Tibial nerve (tissue), 4 donors: ENCODE results near the gene KRTAP4-6. TPM values are rescaled to one million over a fixed set of nuclear protein-coding genes. Genes with fewer than 3 reads are reported as not detected.
"Not testable (repeated sequence)": the region's sequence is repeated elsewhere in the genome, so short reads cannot be mapped to it uniquely, and the experiment has no call there.

ENCODE experiments used
- DNase-seq, 2 donors: peaks; one replicate each; pipeline ENCODE4 v3.0.0-alpha.2; 2019; ENCODE audit warnings: low spot score in 2 of 2
- H3K27ac ChIP-seq, 4 donors: fragments of 200-600 bp; sonication (generic) in 3 of 4; one replicate each; pipeline ENCODE4 v1.5.1; 2017 to 2019; ENCODE audit warnings: mild to moderate bottlenecking in 1 of 4
- H3K27me3 ChIP-seq, 2 donors: fragments of 200-600 bp; sonication (generic) in 1 of 2; one replicate each; pipeline versions ENCODE4 v1.5.1 to v1.6.0; 2017 to 2019
- H3K36me3 ChIP-seq, 3 donors: fragments of 200-600 bp; sonication (generic); one replicate each; pipeline ENCODE4 v1.5.1; 2018 to 2019
- H3K4me1 ChIP-seq, 4 donors: fragments of 200-600 bp; sonication (generic) in 3 of 4; one replicate each; pipeline ENCODE4 v1.5.1; 2017 to 2019
- H3K4me3 ChIP-seq, 4 donors: fragments of 200-600 bp; sonication (generic) in 3 of 4; one replicate each; pipeline ENCODE4 v1.5.1; 2017 to 2019; ENCODE audit warnings: mild to moderate bottlenecking in 1 of 4, moderate library complexity in 1 of 4
- H3K9me3 ChIP-seq, 4 donors: fragments of 200-600 bp; sonication (generic) in 3 of 4; one replicate each; pipeline ENCODE4 v1.5.1; 2017 to 2019
- CTCF ChIP-seq, 5 experiments: fragments of 200-600 bp in 3 of 5; fragments of 450-650 bp in 2 of 5; sonication (generic) in 3 of 5; IDR thresholded peaks; one replicate each; pipeline ENCODE4 v1.5.1; 2016 to 2019; ENCODE audit warnings: antibody characterized with exemption in 5 of 5, mild to moderate bottlenecking in 3 of 5, moderate library complexity in 2 of 5
- EP300 ChIP-seq, 2 donors: sonication (generic); formaldehyde crosslinking; IDR thresholded peaks; one replicate each; pipeline ENCODE4 v1.6.1; 2017; ENCODE audit warnings: antibody characterized with exemption in 2 of 2, mild to moderate bottlenecking in 1 of 2
- POLR2A ChIP-seq, 2 donors: fragments of 450-650 bp; IDR thresholded peaks; one replicate each; pipeline ENCODE4 v1.6.1; 2017; ENCODE audit warnings: antibody characterized with exemption in 2 of 2, mild to moderate bottlenecking in 2 of 2, moderate library complexity in 2 of 2
- WGBS, 2 donors: methylation state at CpG; one replicate each; pipeline ENCODE4 v1.1.5; 2018; 5-methylcytosine and 5-hydroxymethylcytosine counted together
- total RNA-seq, 4 donors: library from RNA; depleted of rRNA; stranded (reverse); fragments of >200 nt; gene quantifications; one replicate each; pipeline ENCODE4 v1.1.0, GENCODE V29; 2016

Gene KRTAP4-6
- total RNA-seq, 4 donors from 2014 or later = not detected

GRCh38 chr17:41111151-41111885 is 29.0 kb downstream of the KRTAP4-6 start:
- no peaks in the 10 kb centered on the region for H3K36me3 ChIP-seq
- TF ChIP-seq EP300 (IDR thresholded peaks at IDR 0.05) (no peak), POLR2A (IDR thresholded peaks at IDR 0.05) (no peak), CTCF (IDR thresholded peaks at IDR 0.05) (no peak)
- no peak for DNase-seq
- no peak overlapping the region for H3K27ac ChIP-seq
- no peak overlapping the region for H3K4me3 ChIP-seq
- H3K4me1 ChIP-seq = no peaks in the 10 kb centered on the region
- no peaks in the 10 kb centered on the region for H3K27me3 ChIP-seq
- no peaks in the 10 kb centered on the region for H3K9me3 ChIP-seq
- 76 to 85% methylated on average over 2 of the region's 2 CpGs for WGBS, 2 donors

- not testable (repeated sequence) for DNase-seq, H3K27ac ChIP-seq, H3K9me3 ChIP-seq, H3K4me3 ChIP-seq, H3K4me1 ChIP-seq, H3K27me3 ChIP-seq, H3K36me3 ChIP-seq
- WGBS, 2 donors = 0 to 23% methylated on average over 1 of the region's 1 CpG
These were observed 31.5 kb downstream of the KRTAP4-6 start for GRCh38 chr17:41108728-41109386.

- no peak overlapping the region for H3K27ac ChIP-seq
- no peaks in the 10 kb centered on the region for H3K4me1 ChIP-seq
- TF ChIP-seq CTCF (IDR thresholded peaks at IDR 0.05) = no peak
- no peak for TF ChIP-seq POLR2A (IDR thresholded peaks at IDR 0.05)
- no peaks in the 10 kb centered on the region for H3K27me3 ChIP-seq
- 50 to 59% methylated on average over 1 of the region's 1 CpG for WGBS, 2 donors
- no peak overlapping the region for H3K4me3 ChIP-seq
- H3K9me3 ChIP-seq = no peaks in the 10 kb centered on the region
- DNase-seq = no peak
- no peaks in the 10 kb centered on the region for H3K36me3 ChIP-seq
These were observed 32.3 kb downstream of the KRTAP4-6 start for GRCh38 chr17:41107941-41108450.

- not testable (repeated sequence) for H3K27me3 ChIP-seq, H3K27ac ChIP-seq, H3K36me3 ChIP-seq, DNase-seq, H3K4me3 ChIP-seq, H3K9me3 ChIP-seq, H3K4me1 ChIP-seq
- WGBS, 2 donors = 62 to 69% methylated on average over 9 of the region's 10 CpGs
These were observed 35.0 kb downstream of the KRTAP4-6 start, which contains the start of gene KRTAP4-9 for GRCh38 chr17:41105347-41105746. Gene KRTAP4-9 (plus strand): TSS chr17:41105389. CDS start chr17:41105389, 0 bp downstream.

- DNase-seq, H3K9me3 ChIP-seq, H3K27ac ChIP-seq, H3K36me3 ChIP-seq, H3K4me1 ChIP-seq, H3K27me3 ChIP-seq, H3K4me3 ChIP-seq: not testable (repeated sequence)
- 60 to 76% methylated on average over 2 of the region's 2 CpGs for WGBS, 2 donors
These were observed 35.8 kb downstream of the KRTAP4-6 start for GRCh38 chr17:41104386-41105038.

- no peak overlapping the region for H3K4me3 ChIP-seq
- 84 to 88% methylated on average over 1 of the region's 1 CpG for WGBS, 2 donors
- no peak for DNase-seq
- no peaks in the 10 kb centered on the region for H3K36me3 ChIP-seq
- H3K27me3 ChIP-seq = no peaks in the 10 kb centered on the region
- no peaks in the 10 kb centered on the region for H3K4me1 ChIP-seq
- no peaks in the 10 kb centered on the region for H3K9me3 ChIP-seq
- H3K27ac ChIP-seq = no peak overlapping the region
- TF ChIP-seq POLR2A (IDR thresholded peaks at IDR 0.05) (no peak), CTCF (IDR thresholded peaks at IDR 0.05) (no peak), EP300 (IDR thresholded peaks at IDR 0.05) (no peak)
These were observed 36.4 kb downstream of the KRTAP4-6 start for GRCh38 chr17:41103896-41104295.
